Ectodermal cell (in vitro differentiated cells): ENCODE measurements around the gene HOXC5. TPM values are rescaled to one million over a fixed set of nuclear protein-coding genes. Genes with fewer than 3 reads are reported as not detected.

Experiments used
- H3K27ac ChIP-seq: 2 replicates; pipeline ENCODE4 v1.7.0; 2013; ENCODE audit warnings: mild to moderate bottlenecking, low read depth, low read length; ENCODE audit not compliant: insufficient read depth, poor library complexity, severe bottlenecking
- H3K27me3 ChIP-seq: 2 replicates; pipeline ENCODE4 v1.7.0; 2013; ENCODE audit warnings: mild to moderate bottlenecking, low read length; ENCODE audit not compliant: insufficient read depth, control insufficient read depth, poor library complexity, severe bottlenecking
- H3K36me3 ChIP-seq: one replicate; pipeline ENCODE4 v1.7.0; 2013; ENCODE audit warnings: low read length; ENCODE audit not compliant: control insufficient read depth, insufficient read depth
- H3K4me1 ChIP-seq: one replicate; pipeline ENCODE4 v1.7.0; 2013; ENCODE audit warnings: low read length; ENCODE audit not compliant: control insufficient read depth, insufficient read depth
- H3K4me3 ChIP-seq: 2 replicates; pipeline ENCODE4 v1.7.0; 2013; ENCODE audit warnings: low read depth, low read length, control low read depth; ENCODE audit not compliant: insufficient read depth
- H3K9me3 ChIP-seq: 2 replicates; pipeline ENCODE4 v1.7.0; 2013; ENCODE audit warnings: mild to moderate bottlenecking, low read length, moderate library complexity; ENCODE audit not compliant: control insufficient read depth
- WGBS, 2 experiments: methylation state at CpG; one replicate each; pipeline ENCODE4 v1.1.7; 2013; ENCODE audit warnings: missing lambda C conversion rate in 2 of 2; 5-methylcytosine and 5-hydroxymethylcytosine counted together
- polyA plus RNA-seq, 4 experiments: library from polyadenylated mRNA; stranded (reverse); fragments of 50-300 nt; gene quantifications; one replicate each; pipeline ENCODE4 v1.2.3, GENCODE V29; 2013

The HOXC5 gene
- 0.24 TPM for polyA plus RNA-seq (2013, experiment 1 of 4)
- not detected for polyA plus RNA-seq (2013, experiment 2 of 4)
- polyA plus RNA-seq (2013, experiment 3 of 4): 0.53 TPM
- polyA plus RNA-seq (2013, experiment 4 of 4): 0.12 TPM

DNA sequence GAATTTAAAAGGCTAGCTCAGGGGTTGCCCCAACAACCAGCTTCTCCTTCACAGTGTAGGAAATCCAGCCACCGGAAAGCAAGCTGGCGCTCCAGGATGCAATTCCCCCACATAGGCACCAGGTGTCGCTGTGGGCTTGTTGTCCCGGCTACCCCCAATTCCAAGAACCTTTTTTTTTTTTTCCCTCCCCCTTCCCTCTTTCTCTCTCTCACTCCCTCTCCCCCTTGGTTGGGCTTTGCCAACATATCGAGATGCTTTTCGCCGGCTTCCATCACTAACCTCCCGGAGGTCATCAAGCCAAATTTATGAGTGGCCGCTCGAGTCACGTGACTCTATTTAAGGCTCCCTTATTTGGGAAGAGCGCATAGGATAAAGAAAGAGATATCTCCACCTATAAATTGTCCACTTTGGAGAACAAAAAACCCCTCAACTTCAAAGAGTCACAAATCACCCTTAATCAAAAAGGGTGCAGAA, at the start of gene HOXC5:
TSS of gene HOXC5 (plus strand) at position 424 of the 474 bp plus-strand sequence. CDS start 73 bp downstream, outside the sequence.
- H3K4me1 ChIP-seq: peaks cover 3% of the 10 kb centered on the region

DNA sequence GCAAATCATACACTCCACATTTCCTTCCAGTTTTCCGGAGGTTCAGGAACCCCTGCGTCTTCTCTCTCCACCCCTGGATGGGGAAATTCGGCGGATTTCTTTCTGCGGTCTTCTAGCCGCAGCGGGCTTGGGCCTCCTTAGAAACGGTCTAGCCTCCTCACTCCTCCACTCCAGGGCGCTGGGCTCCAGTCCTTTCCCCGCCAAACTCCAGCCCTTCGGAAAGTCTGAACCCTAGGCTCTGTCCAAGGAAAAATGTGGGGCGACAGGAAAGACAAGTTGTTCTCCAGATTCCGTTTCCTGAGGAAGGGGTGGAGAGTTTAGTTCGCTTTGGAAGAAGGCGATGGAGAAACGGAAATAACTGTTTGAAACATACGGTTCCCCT, 49.3 kb upstream of the HOXC5 start:
- H3K27ac ChIP-seq: no peak overlapping the region
- H3K27me3 ChIP-seq: peaks cover 100% of the 10 kb centered on the region

More for the DNA sequence above, at the start of gene HOXC5:
- H3K36me3 ChIP-seq: no peaks in the 10 kb centered on the region
- H3K9me3 ChIP-seq: no peaks in the 10 kb centered on the region
- H3K27ac ChIP-seq: no peak within 1 kb of the TSS
- 3 to 4% methylated on average over 12 of the region's 12 CpGs for WGBS, 2 experiments
- H3K27me3 ChIP-seq: peaks cover 100% of the 10 kb centered on the region
- H3K4me3 ChIP-seq: no peak within 1 kb of the TSS

DNA sequence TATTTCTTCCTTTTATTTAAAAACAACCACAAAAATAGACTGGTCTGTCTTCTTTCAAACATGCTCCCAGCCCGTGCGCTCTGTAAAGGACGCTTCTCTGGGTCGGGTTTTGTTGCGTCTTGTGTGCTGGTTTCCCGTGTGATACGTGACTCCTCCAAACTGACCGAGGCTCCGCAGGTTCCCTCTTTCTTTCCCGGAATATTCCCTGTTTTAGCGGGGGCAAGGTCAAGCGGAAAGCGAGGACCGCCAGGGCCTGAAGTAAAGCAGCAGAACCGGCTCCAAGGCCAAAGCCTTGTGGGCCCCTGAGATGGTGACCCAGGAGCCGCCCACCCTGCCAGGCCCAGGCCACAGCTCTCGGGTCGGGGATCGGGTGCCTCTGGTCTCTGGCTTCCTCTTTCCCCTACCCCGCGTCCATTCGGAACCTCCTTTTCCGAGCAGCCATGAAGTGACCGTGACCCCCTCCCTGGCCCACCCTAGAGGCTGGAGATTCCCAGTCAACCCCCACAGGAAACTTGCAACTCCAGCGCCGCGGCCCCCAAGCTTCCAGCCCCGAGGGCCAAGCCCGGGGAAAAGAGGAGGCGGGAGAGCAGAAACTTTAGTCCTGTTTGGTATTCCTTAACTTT, 48.8 kb upstream of the HOXC5 start:
- Histone ChIP-seq H3K27ac (no peak overlapping the region), H3K36me3 (no peaks in the 10 kb centered on the region), H3K27me3 (peaks cover 100% of the 10 kb centered on the region), H3K9me3 (no peaks in the 10 kb centered on the region), H3K4me3 (no peak overlapping the region), H3K4me1 (no peaks in the 10 kb centered on the region)
- WGBS, 2 experiments: 19 to 26% methylated on average over 30 of the region's 30 CpGs

More for the DNA sequence above, 49.3 kb upstream of the HOXC5 start:
- H3K36me3 ChIP-seq: no peaks in the 10 kb centered on the region
- no peaks in the 10 kb centered on the region for H3K4me1 ChIP-seq
- H3K4me3 ChIP-seq: no peak overlapping the region
- no peaks in the 10 kb centered on the region for H3K9me3 ChIP-seq
- WGBS, 2 experiments: 33 to 40% methylated on average over 17 of the region's 17 CpGs

DNA sequence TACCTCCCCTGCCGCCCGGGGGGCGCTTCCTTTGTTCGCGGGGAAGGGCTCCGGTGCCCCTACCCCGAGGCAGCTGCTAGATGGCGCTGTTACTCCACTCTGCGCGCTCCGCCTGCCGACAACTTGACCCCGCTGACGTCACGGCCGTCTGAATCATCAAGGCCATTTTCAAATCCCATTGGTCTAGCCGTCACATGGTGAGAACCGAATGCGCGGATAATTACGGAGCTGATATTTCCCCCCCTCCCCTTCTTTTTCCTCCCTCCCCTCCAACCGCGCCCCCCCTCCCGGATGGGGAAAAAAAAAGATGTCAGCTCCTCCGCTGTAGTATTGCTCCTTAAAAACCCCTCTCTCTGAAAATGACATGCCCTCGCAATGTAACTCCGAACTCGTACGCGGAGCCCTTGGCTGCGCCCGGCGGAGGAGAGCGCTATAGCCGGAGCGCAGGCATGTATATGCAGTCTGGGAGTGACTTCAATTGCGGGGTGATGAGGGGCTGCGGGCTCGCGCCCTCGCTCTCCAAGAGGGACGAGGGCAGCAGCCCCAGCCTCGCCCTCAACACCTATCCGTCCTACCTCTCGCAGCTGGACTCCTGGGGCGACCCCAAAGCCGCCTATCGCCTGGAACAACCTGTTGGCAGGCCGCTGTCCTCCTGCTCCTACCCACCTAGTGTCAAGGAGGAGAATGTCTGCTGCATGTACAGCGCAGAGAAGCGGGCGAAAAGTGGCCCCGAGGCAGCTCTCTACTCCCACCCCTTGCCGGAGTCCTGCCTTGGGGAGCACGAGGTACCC, 47.8 kb upstream of the HOXC5 start, which contains the start of gene HOXC10:
TSS of gene HOXC10 (plus strand) at position 246 of the 791 bp plus-strand sequence. CDS start at position 360, 114 bp downstream.
- 33 to 38% methylated on average over 55 of the region's 55 CpGs for WGBS, 2 experiments
- H3K27ac ChIP-seq: no peak within 1 kb of the TSS
- no peak within 1 kb of the TSS for H3K4me3 ChIP-seq
- peaks cover 100% of the 10 kb centered on the region for H3K27me3 ChIP-seq
- H3K36me3 ChIP-seq: no peaks in the 10 kb centered on the region
- H3K9me3 ChIP-seq: no peaks in the 10 kb centered on the region
- H3K4me1 ChIP-seq: no peaks in the 10 kb centered on the region

DNA sequence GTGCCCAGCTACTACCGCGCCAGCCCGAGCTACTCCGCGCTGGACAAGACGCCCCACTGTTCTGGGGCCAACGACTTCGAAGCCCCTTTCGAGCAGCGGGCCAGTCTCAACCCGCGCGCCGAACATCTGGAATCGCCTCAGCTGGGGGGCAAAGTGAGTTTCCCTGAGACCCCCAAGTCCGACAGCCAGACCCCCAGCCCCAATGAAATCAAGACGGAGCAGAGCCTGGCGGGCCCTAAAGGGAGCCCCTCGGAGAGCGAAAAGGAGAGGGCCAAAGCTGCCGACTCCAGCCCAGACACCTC, 47.2 kb upstream of the HOXC5 start:
- no peak overlapping the region for H3K4me3 ChIP-seq
- H3K27ac ChIP-seq: no peak overlapping the region
- 49 to 53% methylated on average over 21 of the region's 21 CpGs for WGBS, 2 experiments
- no peaks in the 10 kb centered on the region for H3K9me3 ChIP-seq
- H3K4me1 ChIP-seq: no peaks in the 10 kb centered on the region
- peaks cover 100% of the 10 kb centered on the region for H3K27me3 ChIP-seq
- no peaks in the 10 kb centered on the region for H3K36me3 ChIP-seq

DNA sequence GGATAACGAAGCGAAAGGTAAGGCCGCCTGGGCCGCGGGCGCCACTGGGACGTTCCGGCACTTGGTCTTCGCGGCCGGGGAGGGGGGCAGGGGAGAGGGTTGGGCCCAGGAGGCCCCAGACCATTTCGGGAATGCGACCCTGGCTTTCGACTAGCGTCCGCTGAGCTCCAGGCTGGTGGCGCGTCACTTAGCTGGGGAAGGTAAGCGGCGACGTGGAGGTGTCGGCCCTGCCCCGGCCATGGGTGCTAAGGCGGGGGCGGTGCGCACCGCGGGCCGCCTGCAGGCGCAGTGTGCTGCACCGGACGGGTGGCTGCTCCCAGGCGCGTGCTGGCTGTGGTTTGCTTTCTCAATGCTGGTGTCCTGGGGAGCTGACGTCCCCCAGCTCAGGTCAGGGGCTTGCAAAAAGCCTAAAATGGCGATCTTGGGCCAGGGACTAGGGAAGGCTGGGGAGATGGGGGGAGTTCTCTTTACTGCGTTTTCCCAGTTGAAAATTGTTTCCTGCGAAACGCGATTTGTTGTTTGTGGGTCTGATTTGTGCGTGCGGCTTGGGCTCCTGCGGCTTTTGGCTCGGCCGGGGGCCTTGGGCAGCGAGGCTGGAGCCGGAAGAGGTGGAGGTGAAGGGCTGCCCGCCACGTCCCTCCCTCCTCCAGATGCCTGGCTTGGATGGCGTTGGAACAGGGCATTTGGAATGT, 46.7 kb upstream of the HOXC5 start:
- no peak overlapping the region for H3K27ac ChIP-seq
- H3K27me3 ChIP-seq: peaks cover 100% of the 10 kb centered on the region
- H3K4me3 ChIP-seq: no peak overlapping the region
- 9 to 12% methylated on average over 49 to 50 of the region's 50 CpGs for WGBS, 2 experiments
- no peaks in the 10 kb centered on the region for H3K36me3 ChIP-seq
- no peaks in the 10 kb centered on the region for H3K9me3 ChIP-seq
- no peaks in the 10 kb centered on the region for H3K4me1 ChIP-seq

DNA sequence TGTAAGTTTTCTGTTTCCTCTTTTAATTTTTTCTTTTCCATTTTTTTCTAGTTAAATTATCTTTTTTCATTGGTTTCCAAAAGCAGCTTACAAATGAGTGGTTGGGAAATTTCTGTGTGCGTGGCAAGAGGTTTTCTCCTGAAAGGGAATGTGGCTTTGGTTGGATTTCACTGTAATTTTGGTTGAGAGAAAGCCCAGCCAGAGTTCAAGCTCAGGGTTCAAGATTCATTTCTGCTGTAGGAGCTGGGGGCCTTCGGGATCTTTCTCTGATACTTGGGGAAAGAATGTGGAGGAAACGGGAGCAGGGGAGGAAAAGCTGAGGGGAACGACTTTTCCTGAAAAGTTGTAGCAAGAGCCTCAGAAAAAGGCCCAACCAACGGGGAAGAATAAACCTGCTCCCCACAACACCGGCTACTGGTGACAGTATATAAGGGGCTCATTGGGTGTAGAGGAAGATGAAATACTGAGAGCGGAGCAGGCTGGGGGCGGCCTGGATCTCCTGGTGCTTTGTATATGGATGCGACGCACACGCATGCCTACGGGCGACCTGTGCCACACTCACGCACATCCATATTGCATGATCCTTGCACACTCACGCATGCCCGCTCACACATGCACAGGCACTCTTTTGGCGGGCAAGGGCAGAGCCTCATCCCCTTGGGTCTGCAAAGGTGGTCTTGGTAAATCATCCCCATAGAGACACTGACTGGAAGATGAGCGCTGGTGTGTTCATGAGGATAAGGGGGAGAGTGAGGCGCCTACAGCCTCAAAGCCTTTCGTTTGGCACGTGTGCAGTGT, 46.0 kb upstream of the HOXC5 start:
- H3K4me3 ChIP-seq: no peak overlapping the region
- no peaks in the 10 kb centered on the region for H3K4me1 ChIP-seq
- no peak overlapping the region for H3K27ac ChIP-seq
- H3K36me3 ChIP-seq: no peaks in the 10 kb centered on the region
- WGBS, 2 experiments: 48 to 52% methylated on average over 21 of the region's 21 CpGs
- no peaks in the 10 kb centered on the region for H3K9me3 ChIP-seq
- peaks cover 100% of the 10 kb centered on the region for H3K27me3 ChIP-seq

DNA sequence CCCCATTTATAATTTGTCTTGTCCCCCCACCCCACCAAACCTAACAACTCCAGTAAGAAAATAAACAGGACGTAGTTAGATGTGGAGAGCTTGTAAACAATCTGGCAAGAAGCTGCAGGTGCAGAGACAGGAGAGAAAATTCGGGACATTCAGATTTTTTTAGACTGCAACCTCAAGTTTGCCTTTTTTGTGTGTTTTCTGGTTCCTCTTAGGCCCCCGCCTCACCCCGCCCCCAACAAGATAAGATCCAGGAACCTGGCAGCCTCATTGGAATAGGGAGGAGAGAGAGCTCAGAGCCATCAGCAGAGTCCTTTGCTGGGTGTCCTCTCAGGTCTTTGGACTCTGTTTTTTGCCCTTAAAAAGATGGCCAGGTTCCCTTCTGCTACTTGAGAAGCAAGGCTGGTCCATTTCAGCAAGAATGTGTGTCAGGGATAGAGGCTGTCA, 45.0 kb upstream of the HOXC5 start:
- WGBS, 2 experiments: 29 to 34% methylated on average over 4 of the region's 4 CpGs
- Histone ChIP-seq H3K9me3 (no peaks in the 10 kb centered on the region), H3K36me3 (no peaks in the 10 kb centered on the region), H3K4me3 (no peak overlapping the region), H3K4me1 (no peaks in the 10 kb centered on the region), H3K27ac (no peak overlapping the region), H3K27me3 (peaks cover 100% of the 10 kb centered on the region)

DNA sequence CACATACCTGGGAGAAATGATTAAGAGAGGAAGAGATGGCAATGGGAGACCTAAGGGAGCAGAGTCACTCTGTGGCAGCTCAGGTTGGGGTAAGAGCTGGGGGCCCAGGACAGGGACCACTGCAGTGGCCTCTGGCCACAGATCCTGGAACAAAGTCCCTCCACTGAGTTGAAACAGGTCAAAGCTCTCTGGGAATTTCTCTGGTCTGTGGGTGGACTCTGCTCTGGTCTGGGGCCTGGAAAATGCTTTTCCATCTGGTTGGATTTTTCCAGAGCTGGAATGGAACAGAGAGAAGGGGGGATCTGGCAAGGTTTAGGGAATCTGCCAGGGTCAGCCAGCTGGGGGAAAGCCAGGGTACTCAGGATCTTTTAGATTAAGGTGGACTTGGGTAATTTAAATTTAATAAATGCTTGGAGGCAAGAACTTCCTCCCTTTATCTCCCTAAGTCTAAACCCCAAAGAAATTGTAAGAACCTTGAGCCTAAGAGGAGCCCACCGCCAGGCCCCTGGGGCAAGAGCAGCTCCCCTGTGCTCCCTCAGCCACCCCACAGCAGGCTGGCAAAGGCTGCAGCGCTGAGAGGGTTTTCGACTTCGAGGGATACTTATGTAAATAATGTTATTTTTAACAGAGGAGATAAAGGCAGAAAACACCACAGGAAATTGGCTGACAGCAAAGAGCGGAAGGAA, 44.2 kb upstream of the HOXC5 start:
- no peaks in the 10 kb centered on the region for H3K9me3 ChIP-seq
- H3K36me3 ChIP-seq: no peaks in the 10 kb centered on the region
- H3K27ac ChIP-seq: no peak overlapping the region
- no peaks in the 10 kb centered on the region for H3K4me1 ChIP-seq
- no peak overlapping the region for H3K4me3 ChIP-seq
- peaks cover 100% of the 10 kb centered on the region for H3K27me3 ChIP-seq
- WGBS, 2 experiments: 7% methylated on average over 5 of the region's 5 CpGs
